GM12891 (cell line): ENCODE measurements around the gene AP2A2.

Source experiments
- PAX5 ChIP-seq: IDR thresholded peaks from 2 replicates; pipeline ENCODE4 v1.6.1; 2011; ENCODE audit warnings: low read length, moderate library complexity, mild to moderate bottlenecking; ENCODE audit not compliant: insufficient read depth, severe bottlenecking
- POLR2A ChIP-seq: IDR thresholded peaks from 2 replicates; pipeline ENCODE4 v1.6.1; 2011; ENCODE audit warnings: low read depth, low read length, control low read depth
- POLR2AphosphoS5 ChIP-seq: IDR thresholded peaks from 2 replicates; pipeline ENCODE4 v1.6.1; 2011; ENCODE audit warnings: low read depth, low read length, control low read depth
- POU2F2 ChIP-seq: IDR thresholded peaks from 2 replicates; pipeline ENCODE4 v1.6.1; 2011; ENCODE audit warnings: low read depth, mild to moderate bottlenecking, control low read depth, low read length, moderate library complexity
- SPI1 ChIP-seq: IDR thresholded peaks from 2 replicates; pipeline ENCODE4 v1.6.1; 2011; ENCODE audit warnings: low read depth, low read length, control low read depth
- TAF1 ChIP-seq: IDR thresholded peaks from 2 replicates; pipeline ENCODE4 v1.6.1; 2011; ENCODE audit warnings: low read depth, low read length, control low read depth

DNA sequence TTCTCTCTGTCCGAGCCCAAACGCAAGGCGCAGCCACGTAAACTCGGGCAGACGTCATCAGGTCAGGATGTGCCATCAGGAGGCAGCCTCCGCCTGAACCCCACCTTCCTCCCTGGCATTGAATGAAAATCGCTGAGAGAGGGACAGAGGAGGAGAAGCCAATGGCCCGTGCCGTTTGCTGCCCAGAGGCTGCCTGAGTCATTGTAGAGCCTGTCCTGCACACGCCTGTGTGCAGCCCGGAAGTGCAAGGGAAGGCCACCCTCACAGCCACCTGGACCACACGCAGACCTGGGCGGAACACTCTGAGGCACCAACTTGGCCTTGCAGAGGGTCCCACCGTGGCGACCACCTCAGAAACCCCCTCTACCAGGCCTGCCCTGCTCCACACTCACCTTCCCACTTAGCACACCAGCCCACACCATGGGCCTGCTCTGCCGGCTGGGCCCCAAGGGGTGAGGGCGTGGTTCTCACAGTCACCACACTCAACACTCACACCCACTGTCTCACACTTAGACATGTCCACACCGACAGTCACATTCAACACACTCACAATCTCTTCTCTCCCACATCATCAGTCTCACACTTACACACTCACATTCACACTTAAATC is 24.1 kb upstream of the AP2A2 start:
- TF ChIP-seq POLR2A (no peak), TAF1 (no peak), SPI1 (no peak), POLR2AphosphoS5 (no peak), POU2F2 (no peak), PAX5 (no peak)
